CD8-positive, alpha-beta memory T cell (primary cell): ENCODE data around the gene CD2AP. TPM values are rescaled to one million over a fixed set of nuclear protein-coding genes. Genes with fewer than 3 reads are reported as not detected.
A peak's percentile ranks its signal among the peaks of the same experiment; 100 is the strongest.

Experiments
- CTCF ChIA-PET: fragments of 350-600 bp; sonication (Branson Sonifier 250); formaldehyde crosslinking; loops from one replicate; lab custom pipeline; 2021; ENCODE audit warnings: antibody characterized with exemption; lab: Charles Lee
- POLR2A ChIA-PET: fragments of 350-600 bp; sonication (Branson Sonifier 250); formaldehyde crosslinking; loops from one replicate; lab custom pipeline; 2021; ENCODE audit warnings: antibody characterized with exemption; lab: Charles Lee
- DNase-seq, 5 donors: peaks; one replicate each; pipeline versions ENCODE4 v3.0.0 to v3.0.0-alpha.2; 2020 to 2022; ENCODE audit warnings: mixed read lengths in 1 of 5
- H3K27ac ChIP-seq: one replicate; pipeline ENCODE4 v1.7.0; 2013; ENCODE audit warnings: low read depth, mild to moderate bottlenecking, low read length, moderate library complexity
- H3K27me3 ChIP-seq: 2 replicates; pipeline ENCODE4 v1.7.0; 2013; ENCODE audit warnings: low read length, mild to moderate bottlenecking; ENCODE audit not compliant: insufficient read depth, poor library complexity, severe bottlenecking
- H3K36me3 ChIP-seq: 2 replicates; pipeline ENCODE4 v1.7.0; 2013; ENCODE audit warnings: mild to moderate bottlenecking, low read length, moderate library complexity; ENCODE audit not compliant: insufficient read depth
- H3K4me1 ChIP-seq: 2 replicates; pipeline ENCODE4 v1.7.0; 2013; ENCODE audit warnings: mild to moderate bottlenecking, low read length, moderate library complexity; ENCODE audit not compliant: insufficient read depth
- H3K4me3 ChIP-seq: 2 replicates; pipeline ENCODE4 v1.7.0; 2013; ENCODE audit warnings: mild to moderate bottlenecking, low read length
- H3K9me3 ChIP-seq: 2 replicates; pipeline ENCODE4 v1.7.0; 2013; ENCODE audit warnings: mild to moderate bottlenecking, low read length
- H3K27ac Mint-ChIP-seq, 8 donors: one replicate each; pipeline ENCODE4 v1.8.0; 2020 to 2021; ENCODE audit warnings: mixed read lengths in 8 of 8, mild to moderate bottlenecking in 6 of 8, inconsistent platforms in 3 of 8, moderate library complexity in 3 of 8
- H3K27me3 Mint-ChIP-seq, 2 donors: one replicate each; pipeline ENCODE4 v1.8.0; 2020 to 2021; ENCODE audit warnings: mixed read lengths in 2 of 2, mild to moderate bottlenecking in 1 of 2, moderate library complexity in 1 of 2
- H3K36me3 Mint-ChIP-seq, 3 donors: one replicate each; pipeline ENCODE4 v1.8.0; 2020 to 2021; ENCODE audit warnings: mixed read lengths in 3 of 3, inconsistent platforms in 1 of 3, mild to moderate bottlenecking in 1 of 3
- H3K4me1 Mint-ChIP-seq, 3 donors: one replicate each; pipeline ENCODE4 v1.8.0; 2020 to 2021; ENCODE audit warnings: mixed read lengths in 3 of 3, inconsistent platforms in 1 of 3, mild to moderate bottlenecking in 1 of 3
- H3K4me3 Mint-ChIP-seq, 7 donors: one replicate each; pipeline ENCODE4 v1.8.0; 2020 to 2021; ENCODE audit warnings: mixed read lengths in 7 of 7, mild to moderate bottlenecking in 6 of 7, moderate library complexity in 4 of 7, inconsistent platforms in 2 of 7
- H3K9me3 Mint-ChIP-seq, 5 donors: one replicate each; pipeline ENCODE4 v1.8.0; 2020 to 2022; ENCODE audit warnings: mixed read lengths in 5 of 5, mild to moderate bottlenecking in 3 of 5, moderate library complexity in 2 of 5, inconsistent platforms in 1 of 5
- polyA plus RNA-seq: library from polyadenylated mRNA; unstranded; fragments of 300-500 nt; fragmentation: Illumina TruSeq; gene quantifications from one replicate; pipeline ENCODE4 v1.2.3, GENCODE V29; 2021
- total RNA-seq, 2 experiments: library from RNA; stranded (reverse); gene quantifications; one replicate each; pipeline ENCODE4 v1.2.3, GENCODE V29; 2021

Gene CD2AP
- total and polyA plus RNA-seq, 3 experiments from 2014 or later = 9.3 to 30.7 (median 28.8) TPM

DNA sequence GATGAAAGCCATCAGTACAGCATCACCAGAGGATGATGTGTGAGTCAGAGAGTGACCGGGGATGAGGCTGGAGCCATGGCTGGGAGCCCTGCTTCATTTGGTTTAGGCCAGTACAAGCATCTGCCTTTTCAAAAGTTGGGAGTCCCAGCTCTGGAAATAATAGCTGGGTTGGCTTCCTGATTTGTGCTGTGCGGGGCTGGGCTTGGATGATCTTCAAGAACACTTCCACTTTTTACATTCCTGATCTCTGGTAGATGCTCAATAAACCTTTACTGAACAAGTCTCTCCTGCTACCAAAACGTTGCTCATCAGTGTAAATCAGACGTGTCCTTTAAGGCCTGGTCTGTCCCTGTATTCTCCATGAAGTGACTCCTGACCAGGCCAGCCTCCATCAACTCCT, 176.7 kb downstream of the CD2AP start:
- no peaks in the 10 kb centered on the region for H3K9me3 Mint-ChIP-seq
- Histone ChIP-seq H3K27me3 (no peaks in the 10 kb centered on the region), H3K4me3 (no peak overlapping the region), H3K27ac (no peak overlapping the region), H3K9me3 (no peaks in the 10 kb centered on the region), H3K4me1 (peaks cover 11% of the 10 kb centered on the region), H3K36me3 (no peaks in the 10 kb centered on the region)
- H3K27me3 Mint-ChIP-seq = no peaks in the 10 kb centered on the region
- POLR2A ChIA-PET = no interaction called here
- H3K27ac Mint-ChIP-seq = no peak overlapping the region
- no peak overlapping the region for H3K4me3 Mint-ChIP-seq
- H3K4me1 Mint-ChIP-seq = peaks cover 0 to 3% (median 0%) of the 10 kb centered on the region in 3 donors
- CTCF ChIA-PET = interaction anchor here (0.6 kb wide), 1 partner anchor 190 kb away, joined by 3 read pairs; no protein-coding TSS in a partner anchor
- DNase-seq = no peak
- H3K36me3 Mint-ChIP-seq = peaks cover 0 to 1% (median 0%) of the 10 kb centered on the region in 3 donors

DNA sequence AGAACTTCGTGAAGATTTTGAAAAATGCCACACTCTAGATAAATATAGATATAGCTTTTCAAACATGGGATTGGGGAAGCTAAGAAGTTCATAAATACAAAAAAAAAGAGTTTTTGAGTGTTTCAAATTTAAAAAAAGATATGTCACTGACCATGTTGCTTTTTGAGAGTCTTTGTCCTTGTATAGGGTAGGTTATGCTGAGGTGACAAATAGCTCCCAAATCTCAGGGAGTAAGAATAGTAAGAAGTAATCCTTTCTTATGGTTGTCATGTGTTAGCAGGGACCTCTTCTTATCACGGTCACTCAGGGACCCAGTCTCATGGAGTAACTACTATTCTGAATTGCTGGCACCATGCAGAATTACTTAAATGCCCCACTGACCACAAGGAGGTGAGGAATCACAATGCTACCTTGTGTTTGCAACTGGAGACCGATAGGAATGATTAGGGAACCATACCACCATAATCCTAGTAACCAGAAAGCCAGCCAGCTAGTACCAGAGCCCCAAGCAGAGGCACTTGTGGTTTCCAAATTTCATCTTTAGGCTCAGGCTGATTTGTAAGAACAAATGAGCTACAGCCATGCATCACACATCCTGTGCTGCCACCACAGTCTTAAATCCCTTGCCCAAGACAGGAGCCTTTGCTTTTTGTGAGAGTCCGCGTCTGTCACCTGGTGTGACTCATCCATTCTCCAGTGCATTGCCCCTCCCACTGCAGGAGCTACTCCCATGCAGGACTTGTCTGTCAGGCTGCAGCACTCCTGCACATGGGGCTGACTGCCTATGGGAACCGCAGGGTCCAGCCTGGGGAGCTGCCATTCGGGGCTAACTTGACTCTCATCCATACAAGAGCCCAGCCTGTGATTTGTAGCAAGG, 178.4 kb downstream of the CD2AP start:
- Mint-ChIP-seq H3K36me3 (peaks cover 0 to 1% (median 0%) of the 10 kb centered on the region in 3 donors), H3K9me3 (no peaks in the 10 kb centered on the region), H3K4me1 (peaks cover 0 to 3% (median 0%) of the 10 kb centered on the region in 3 donors), H3K4me3 (no peak overlapping the region), H3K27ac (peak overlapping the region in 1 of 8 donors; percentile 17), H3K27me3 (peaks cover 0 to 4% of the 10 kb centered on the region in 2 donors)
- POLR2A ChIA-PET = no interaction called here
- peak in 2 of 5 donors; percentile 2 to 56 for DNase-seq
- peaks cover 5% of the 10 kb centered on the region for H3K4me1 ChIP-seq
- CTCF ChIA-PET = interaction anchor here (1.1 kb wide), 1 partner anchor 24 kb away, joined by 3 read pairs; no protein-coding TSS in a partner anchor
- H3K9me3 ChIP-seq = no peaks in the 10 kb centered on the region
- H3K27me3 ChIP-seq = no peaks in the 10 kb centered on the region
- H3K27ac ChIP-seq = no peak overlapping the region
- no peak overlapping the region for H3K4me3 ChIP-seq
- no peaks in the 10 kb centered on the region for H3K36me3 ChIP-seq

DNA sequence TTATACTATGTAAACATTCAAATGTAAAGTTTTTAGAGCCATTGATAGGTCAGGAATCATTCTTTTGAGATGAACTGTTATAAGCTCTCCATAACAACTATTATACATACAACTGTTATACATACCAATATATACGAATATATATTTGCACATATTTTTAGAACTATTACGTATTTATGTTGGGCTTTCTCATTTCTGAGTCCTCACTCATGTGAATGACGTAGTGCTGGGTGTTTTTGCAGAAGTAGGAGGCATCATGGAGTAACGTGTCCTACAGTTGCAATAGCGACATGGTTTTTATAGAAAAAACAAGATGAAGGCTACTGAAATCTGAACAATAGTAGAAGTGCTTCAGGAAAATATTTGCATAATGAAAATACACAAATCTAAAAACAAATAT, 184.4 kb downstream of the CD2AP start:
- H3K27me3 ChIP-seq = peaks cover under 1% of the 10 kb centered on the region
- H3K4me1 Mint-ChIP-seq = no peaks in the 10 kb centered on the region
- H3K36me3 Mint-ChIP-seq = peaks cover 0 to 1% (median 0%) of the 10 kb centered on the region in 3 donors
- no peaks in the 10 kb centered on the region for H3K9me3 Mint-ChIP-seq
- no peaks in the 10 kb centered on the region for H3K9me3 ChIP-seq
- no peak overlapping the region for H3K4me3 Mint-ChIP-seq
- H3K27ac Mint-ChIP-seq = no peak overlapping the region
- POLR2A ChIA-PET = no interaction called here
- H3K27ac ChIP-seq = no peak overlapping the region
- no peaks in the 10 kb centered on the region for H3K36me3 ChIP-seq
- DNase-seq = no peak
- no peaks in the 10 kb centered on the region for H3K4me1 ChIP-seq
- peaks cover 3 to 25% of the 10 kb centered on the region in 2 donors for H3K27me3 Mint-ChIP-seq
- CTCF ChIA-PET = no interaction called here
- no peak overlapping the region for H3K4me3 ChIP-seq

- H3K4me1 ChIP-seq = no peaks in the 10 kb centered on the region
- no peak for DNase-seq
- H3K27ac ChIP-seq = no peak overlapping the region
- ChIA-PET POLR2A (no interaction called here), CTCF (no interaction called here)
- Mint-ChIP-seq H3K4me3 (no peak overlapping the region), H3K4me1 (no peaks in the 10 kb centered on the region), H3K9me3 (no peaks in the 10 kb centered on the region), H3K27me3 (peaks cover 11 to 41% of the 10 kb centered on the region in 2 donors), H3K27ac (no peak overlapping the region), H3K36me3 (no peaks in the 10 kb centered on the region)
- H3K4me3 ChIP-seq = no peak overlapping the region
- H3K9me3 ChIP-seq = no peaks in the 10 kb centered on the region
- H3K36me3 ChIP-seq = no peaks in the 10 kb centered on the region
- peaks cover 5% of the 10 kb centered on the region for H3K27me3 ChIP-seq
Measured at GRCh38 chr6:47663462-47664216, 186.1 kb downstream of the CD2AP start.

GRCh38 chr6:47665112-47665511, 187.5 kb downstream of the CD2AP start:
- DNase-seq = no peak
- Mint-ChIP-seq H3K27me3 (peaks cover 17 to 55% of the 10 kb centered on the region in 2 donors), H3K36me3 (no peaks in the 10 kb centered on the region), H3K4me1 (no peaks in the 10 kb centered on the region), H3K27ac (no peak overlapping the region), H3K4me3 (no peak overlapping the region), H3K9me3 (no peaks in the 10 kb centered on the region)
- Histone ChIP-seq H3K9me3 (no peaks in the 10 kb centered on the region), H3K4me3 (no peak overlapping the region), H3K27me3 (peaks cover 5% of the 10 kb centered on the region), H3K27ac (no peak overlapping the region), H3K4me1 (no peaks in the 10 kb centered on the region), H3K36me3 (no peaks in the 10 kb centered on the region)
- POLR2A ChIA-PET = no interaction called here
- CTCF ChIA-PET = no interaction called here

DNA sequence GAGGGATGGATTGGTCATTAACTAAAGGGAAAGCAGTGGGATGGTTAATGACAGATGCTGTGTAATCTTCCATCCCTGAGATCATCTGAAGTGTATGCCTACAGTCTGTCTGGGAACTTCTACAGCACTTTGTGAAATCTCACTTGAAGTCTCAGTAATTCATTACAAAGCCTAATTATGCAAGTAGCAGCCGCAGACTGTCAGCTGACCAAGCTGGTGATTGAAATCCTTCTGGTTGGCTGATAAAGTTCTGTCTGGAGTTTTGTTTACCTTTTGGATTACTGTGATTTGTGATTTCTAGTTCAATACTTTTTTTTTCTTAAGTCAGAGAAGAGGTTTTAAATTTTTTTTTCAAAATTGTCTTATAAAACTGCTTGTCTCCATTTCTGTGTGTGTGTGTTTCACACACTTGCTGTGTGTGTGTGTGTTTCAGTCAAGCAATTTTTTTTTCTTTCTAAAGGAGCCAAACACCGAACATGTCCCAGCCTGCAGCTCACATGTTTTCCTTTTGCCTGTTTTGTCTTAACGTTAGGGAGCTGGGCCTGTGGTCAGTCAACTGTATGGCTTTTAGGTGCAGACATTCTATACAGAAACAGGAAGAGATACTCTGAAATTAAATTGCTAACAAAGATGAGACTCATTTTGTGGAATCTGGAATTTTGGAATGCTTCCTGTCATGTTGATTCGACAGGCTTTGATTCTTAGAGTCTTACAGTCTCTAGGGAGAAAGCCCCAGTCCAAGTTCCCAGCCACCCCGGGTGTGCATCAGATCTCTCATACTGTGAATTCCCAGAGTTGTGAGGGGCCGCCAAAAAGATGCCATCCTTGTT, 192.3 kb downstream of the CD2AP start:
- H3K9me3 Mint-ChIP-seq = peaks cover 0 to 2% (median 0%) of the 10 kb centered on the region in 5 donors
- H3K9me3 ChIP-seq = no peaks in the 10 kb centered on the region
- POLR2A ChIA-PET = no interaction called here
- no peaks in the 10 kb centered on the region for H3K4me1 Mint-ChIP-seq
- peaks cover 5% of the 10 kb centered on the region for H3K27me3 ChIP-seq
- no peaks in the 10 kb centered on the region for H3K36me3 ChIP-seq
- H3K27ac Mint-ChIP-seq = no peak overlapping the region
- H3K27ac ChIP-seq = no peak overlapping the region
- no peak overlapping the region for H3K4me3 ChIP-seq
- no peak for DNase-seq
- H3K4me1 ChIP-seq = no peaks in the 10 kb centered on the region
- peaks cover 23 to 45% of the 10 kb centered on the region in 2 donors for H3K27me3 Mint-ChIP-seq
- CTCF ChIA-PET = no interaction called here
- no peaks in the 10 kb centered on the region for H3K36me3 Mint-ChIP-seq
- H3K4me3 Mint-ChIP-seq = no peak overlapping the region

- H3K27ac Mint-ChIP-seq = no peak overlapping the region
- H3K9me3 Mint-ChIP-seq = peaks cover 0 to 2% (median 0%) of the 10 kb centered on the region in 5 donors
- Histone ChIP-seq H3K36me3 (no peaks in the 10 kb centered on the region), H3K27ac (no peak overlapping the region), H3K4me1 (no peaks in the 10 kb centered on the region), H3K9me3 (no peaks in the 10 kb centered on the region), H3K27me3 (peaks cover 5% of the 10 kb centered on the region), H3K4me3 (no peak overlapping the region)
- peaks cover 23 to 44% of the 10 kb centered on the region in 2 donors for H3K27me3 Mint-ChIP-seq
- no peaks in the 10 kb centered on the region for H3K36me3 Mint-ChIP-seq
- H3K4me1 Mint-ChIP-seq = no peaks in the 10 kb centered on the region
- ChIA-PET CTCF (no interaction called here), POLR2A (no interaction called here)
- H3K4me3 Mint-ChIP-seq = no peak overlapping the region
- DNase-seq = no peak
Measured at GRCh38 chr6:47670851-47671250, 193.3 kb downstream of the CD2AP start.
